Kidney (tissue), 14 donors: ENCODE data around the gene CFAP91. TPM values are rescaled to one million over a fixed set of nuclear protein-coding genes. Genes with fewer than 3 reads are reported as not detected.
"Not testable (repeated sequence)": the region's sequence is repeated elsewhere in the genome, so short reads cannot be mapped to it uniquely, and the experiment has no call there.

ENCODE experiments used
- DNase-seq, 5 donors: peaks; one replicate each; pipeline ENCODE4 v3.0.0-alpha.2; 2013 to 2020
- FAIRE-seq: peaks from 2 replicates; lab custom pipeline; 2012; peaks lifted over from hg19 to GRCh38; lab: Jason Lieb, UNC
- H3K27ac ChIP-seq, 2 donors: one replicate each; pipeline ENCODE4 v1.7.0; 2013; ENCODE audit warnings: low read depth in 2 of 2, low read length in 2 of 2, inconsistent platforms in 1 of 2
- H3K27me3 ChIP-seq: one replicate; pipeline ENCODE4 v1.7.1; 2013; ENCODE audit warnings: low read length, inconsistent platforms; ENCODE audit not compliant: control insufficient read depth, insufficient read depth
- H3K36me3 ChIP-seq, 3 donors: one replicate each; pipeline versions ENCODE4 v1.7.0 to v1.7.1; 2013; ENCODE audit warnings: low read length in 3 of 3, control low read depth in 1 of 3, inconsistent platforms in 1 of 3; ENCODE audit not compliant: insufficient read depth in 3 of 3, control insufficient read depth in 2 of 3
- H3K4me1 ChIP-seq, 3 donors: one replicate each; pipeline versions ENCODE4 v1.7.0 to v1.7.1; 2013; ENCODE audit warnings: low read length in 3 of 3, inconsistent platforms in 1 of 3, low read depth in 1 of 3; ENCODE audit not compliant: control insufficient read depth in 2 of 3, insufficient read depth in 2 of 3
- H3K4me3 ChIP-seq, 3 donors: one replicate each; pipeline versions ENCODE4 v1.7.0 to v1.8.1; 2013; ENCODE audit warnings: low read length in 3 of 3, control low read depth in 1 of 3, inconsistent platforms in 1 of 3
- H3K9ac ChIP-seq, 3 donors: one replicate each; pipeline versions ENCODE4 v1.7.0 to v1.7.1; 2013; ENCODE audit warnings: low read length in 3 of 3, control low read depth in 1 of 3, inconsistent platforms in 1 of 3
- H3K9me3 ChIP-seq, 3 donors: one replicate each; pipeline versions ENCODE4 v1.7.0 to v1.7.1; 2013; ENCODE audit warnings: low read length in 3 of 3, control low read depth in 1 of 3, inconsistent platforms in 1 of 3; ENCODE audit not compliant: control insufficient read depth in 2 of 3, insufficient read depth in 1 of 3
- CTCF ChIP-seq: IDR thresholded peaks from 3 replicates; pipeline ENCODE4 v1.5.1; 2012; ENCODE audit warnings: mild to moderate bottlenecking, moderate library complexity, borderline replicate concordance; ENCODE audit not compliant: insufficient read depth; ENCODE audit errors: extremely low read depth
- intact Hi-C: fragments of 100-400 bp; cut with DNase I; formaldehyde crosslinking; loops from one replicate; pipeline ENCODE4 v1.11.1; 2022
- polyA plus RNA-seq: library from polyadenylated mRNA; stranded (reverse); fragments of 350-450 nt; fragmentation: Illumina TruSeq; extraction: RNeasy Lipid Tissue Mini Kit (QIAGEN cat#74804); gene quantifications from one replicate; pipeline ENCODE4 v1.2.3, GENCODE V29; 2014; ENCODE audit warnings: low read depth, low replicate concordance; ENCODE audit not compliant: insufficient read depth
- total RNA-seq: library from RNA; stranded (reverse); fragmentation: NEBNext Ultra II Directional; extraction: Animal tissue kit (Norgen Biotek cat#: 25700); gene quantifications from one replicate; pipeline ENCODE4 v1.2.1, GENCODE V29; 2021
- donor health status: control.
- donor health status: control.
- donor health status: control.
- donor health status: control.
- donor health status: control.
- donor health status: DM: yes; HTN: yes; CAD: no.
- donor health status: Normal renal cell carcinoma (clear cell type).

Gene CFAP91
- total and polyA plus RNA-seq, 2 donors from 2014 or later: 4.7 to 14.1 TPM

GRCh38 chr3:119677641-119677934, 25.2 kb upstream of the CFAP91 start:
- DNase-seq (no peak), FAIRE-seq (no peak)
- no peaks in the 10 kb centered on the region for H3K9me3 ChIP-seq
- H3K4me1 ChIP-seq: peaks cover 0 to 11% (median 5%) of the 10 kb centered on the region in 3 donors
- H3K27ac ChIP-seq: peak overlapping the region; percentile 90 to 91
- intact Hi-C loops: no loop called here
- peak overlapping the region; percentile 82 to 95 (median 93) for H3K9ac ChIP-seq
- peaks cover 0 to 11% (median 4%) of the 10 kb centered on the region in 3 donors for H3K36me3 ChIP-seq
- peak overlapping the region; percentile 85 to 97 (median 85) for H3K4me3 ChIP-seq
- TF ChIP-seq CTCF: no peak
- no peaks in the 10 kb centered on the region for H3K27me3 ChIP-seq

- peak in 1 of 5 donors; percentile 54 for DNase-seq
- FAIRE-seq, H3K9me3 ChIP-seq, H3K27me3 ChIP-seq, H3K4me3 ChIP-seq, H3K27ac ChIP-seq, H3K36me3 ChIP-seq, intact Hi-C loops: not testable (repeated sequence)
- Histone ChIP-seq H3K4me1 (peaks cover 0 to 11% (median 5%) of the 10 kb centered on the region in 3 donors), H3K9ac (peak overlapping the region in 1 of 3 donors; percentile 95)
Measured at GRCh38 chr3:119678209-119678608, 24.6 kb upstream of the CFAP91 start.

GRCh38 chr3:119679874-119680273, 22.9 kb upstream of the CFAP91 start:
- TF ChIP-seq CTCF: no peak
- H3K36me3 ChIP-seq: no peaks in the 10 kb centered on the region
- DNase-seq: no peak
- no peak for FAIRE-seq
- H3K9ac ChIP-seq: no peak overlapping the region
- intact Hi-C loops: no loop called here
- peaks cover 0 to 11% (median 5%) of the 10 kb centered on the region in 3 donors for H3K4me1 ChIP-seq
- no peak overlapping the region for H3K27ac ChIP-seq
- no peaks in the 10 kb centered on the region for H3K9me3 ChIP-seq
- H3K27me3 ChIP-seq: no peaks in the 10 kb centered on the region
- H3K4me3 ChIP-seq: no peak overlapping the region

GRCh38 chr3:119681279-119681678, 21.5 kb upstream of the CFAP91 start:
- peak; percentile 50 for TF ChIP-seq CTCF
- DNase-seq (peak in 2 of 5 donors; percentile 62 to 63), FAIRE-seq (peak; percentile 54)
- no peak overlapping the region for H3K4me3 ChIP-seq
- H3K27ac ChIP-seq: no peak overlapping the region
- H3K36me3 ChIP-seq: no peaks in the 10 kb centered on the region
- H3K9me3 ChIP-seq: no peaks in the 10 kb centered on the region
- H3K27me3 ChIP-seq: no peaks in the 10 kb centered on the region
- intact Hi-C loops: no loop called here
- H3K4me1 ChIP-seq: peaks cover 0 to 5% (median under 1%) of the 10 kb centered on the region in 3 donors
- no peak overlapping the region for H3K9ac ChIP-seq
